HG03159 (cell line): Measurements from ENCODE around the gene PCSK1.
"Not testable (repeated sequence)": the region's sequence is repeated elsewhere in the genome, so short reads cannot be mapped to it uniquely, and the experiment has no call there.

Experiments
- ATAC-seq: cut with Tn5 transposase; IDR thresholded peaks from one replicate; pipeline ENCODE4 v1.9.1; 2021; ENCODE audit warnings: mild to moderate bottlenecking, moderate library complexity; ENCODE audit not compliant: unreplicated experiment

PCSK1 gene

GRCh38 chr5:96427824-96428223, 5.2 kb downstream of the PCSK1 start:
- ATAC-seq, result no peak

DNA sequence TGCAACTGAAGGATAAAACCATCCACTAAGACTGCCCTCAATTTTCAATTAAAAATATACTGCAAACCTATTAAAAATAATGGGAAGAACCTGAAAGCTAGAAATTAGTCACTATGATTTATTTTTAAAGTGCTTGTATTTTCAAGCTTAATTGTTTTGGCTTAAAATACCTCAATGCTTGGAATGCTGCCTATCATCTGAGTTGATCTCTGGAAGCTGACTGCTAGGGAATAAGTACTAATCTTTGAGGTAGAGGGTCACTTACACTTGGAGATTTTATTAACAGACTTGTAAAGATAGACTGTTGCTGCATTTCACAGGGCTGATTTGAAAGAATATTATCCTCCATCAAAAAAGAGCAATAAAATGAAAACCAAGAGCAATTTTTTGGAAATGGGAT, 6.2 kb downstream of the PCSK1 start:
- no peak for ATAC-seq

GRCh38 chr5:96425443-96425842, 7.6 kb downstream of the PCSK1 start:
- no peak for ATAC-seq

GRCh38 chr5:96415897-96416296, 17.2 kb downstream of the PCSK1 start:
- no peak for ATAC-seq

DNA sequence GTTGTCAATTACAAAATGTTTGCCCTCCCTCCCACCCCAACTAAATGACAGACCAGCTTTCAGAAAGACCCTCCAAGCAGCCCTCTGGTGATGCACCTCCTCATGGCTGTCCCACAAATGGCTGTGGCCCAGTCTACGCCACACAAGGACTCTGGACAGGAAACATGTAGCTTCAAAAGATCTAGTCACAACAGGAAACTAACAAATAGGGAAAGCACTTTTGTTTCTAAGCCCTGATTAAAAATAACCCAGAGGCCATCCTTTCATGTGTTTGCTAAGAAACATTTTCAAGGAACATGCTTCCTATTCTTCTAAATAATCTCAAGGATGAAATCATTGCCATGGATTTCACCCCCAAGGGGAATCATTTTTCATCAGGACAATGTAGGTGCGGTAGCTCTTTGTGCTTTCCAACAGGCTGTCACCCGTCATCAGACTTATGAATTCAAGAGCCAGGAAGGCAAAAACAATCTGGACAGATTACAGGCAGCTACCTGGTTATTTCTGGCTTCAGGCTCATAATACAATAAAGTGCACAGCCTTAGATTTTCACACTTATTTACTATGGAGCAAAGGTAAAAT, 20.1 kb downstream of the PCSK1 start:
- no peak for ATAC-seq

DNA sequence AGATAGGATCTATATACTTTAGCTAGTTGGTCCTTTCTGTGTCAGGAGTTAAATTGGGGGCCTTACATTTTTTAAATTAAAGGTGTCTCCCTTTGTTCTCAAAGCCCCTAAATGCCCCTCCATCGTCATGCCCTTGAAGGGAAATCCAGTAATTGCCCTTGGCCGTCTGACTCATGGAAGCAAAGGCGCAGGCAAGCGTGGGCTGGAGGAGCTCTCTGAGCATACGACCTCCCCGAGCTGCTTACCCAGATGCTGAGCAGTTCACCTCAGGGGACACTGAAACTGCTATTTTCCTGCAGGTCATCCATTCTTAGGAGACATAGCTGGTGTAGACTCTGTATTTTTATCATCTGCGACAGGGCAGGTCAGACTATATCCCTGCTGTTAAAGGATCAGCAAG, 23.0 kb downstream of the PCSK1 start:
- ATAC-seq, result no peak

DNA sequence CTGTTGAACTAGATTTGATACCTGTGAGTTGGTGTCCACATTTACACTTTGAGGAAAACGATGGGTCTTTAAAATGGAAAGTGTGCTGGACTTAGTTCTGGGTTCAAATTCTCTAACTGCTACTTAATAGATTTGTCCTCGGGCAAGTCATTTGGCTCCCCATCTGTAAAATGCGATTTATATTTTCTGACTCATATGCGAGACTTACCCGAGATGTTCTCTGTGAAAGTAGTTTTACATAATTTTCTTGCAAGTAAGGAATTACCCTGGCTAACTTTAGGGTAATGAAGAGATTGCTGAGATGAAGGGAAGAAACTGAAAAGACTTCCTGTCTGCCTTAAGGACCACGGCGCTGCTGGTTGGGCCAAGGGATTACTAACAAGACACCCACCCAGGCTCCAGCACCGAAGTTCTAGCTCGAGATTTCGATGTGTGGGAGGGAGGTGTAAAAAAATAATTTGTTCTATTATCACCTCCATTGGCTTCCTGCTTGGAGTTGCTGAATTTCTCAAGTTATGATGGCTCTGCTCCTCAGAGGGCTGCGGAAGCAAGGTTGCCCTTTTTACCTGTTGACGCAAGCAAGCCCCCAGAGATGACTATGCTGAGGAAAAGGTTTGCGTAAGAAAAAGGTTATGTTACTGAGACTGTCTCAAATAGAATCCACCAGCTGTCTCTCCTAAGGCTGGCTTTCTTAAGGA, 24.1 kb downstream of the PCSK1 start:
- no peak for ATAC-seq

DNA sequence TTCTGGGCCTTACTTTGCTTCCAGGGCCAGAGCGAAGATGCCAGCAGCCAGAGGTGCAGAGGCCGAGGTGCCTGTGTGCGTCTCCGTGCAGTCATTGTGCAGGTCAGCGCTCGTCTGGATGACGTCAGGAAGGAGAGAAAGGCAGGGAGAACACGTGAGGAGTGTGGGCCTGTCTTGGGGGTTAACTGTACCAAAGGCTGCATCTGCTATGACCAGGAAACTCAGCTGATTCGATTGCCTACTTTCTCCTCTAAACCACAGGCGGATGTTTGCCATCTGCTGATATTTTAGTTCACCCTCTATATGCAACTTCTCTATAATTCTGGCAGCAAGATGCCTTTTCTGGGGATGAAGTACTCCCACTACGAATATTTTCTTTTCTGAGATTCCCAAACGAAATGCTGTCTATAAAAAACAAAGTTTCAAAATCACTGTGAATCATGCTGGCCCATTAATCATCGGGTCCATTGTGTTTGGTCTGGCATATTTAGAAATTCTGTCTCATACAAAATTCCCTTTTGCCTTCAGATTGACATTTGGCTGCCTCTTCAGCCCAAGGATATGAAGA, 24.8 kb downstream of the PCSK1 start:
- ATAC-seq, result no peak

DNA sequence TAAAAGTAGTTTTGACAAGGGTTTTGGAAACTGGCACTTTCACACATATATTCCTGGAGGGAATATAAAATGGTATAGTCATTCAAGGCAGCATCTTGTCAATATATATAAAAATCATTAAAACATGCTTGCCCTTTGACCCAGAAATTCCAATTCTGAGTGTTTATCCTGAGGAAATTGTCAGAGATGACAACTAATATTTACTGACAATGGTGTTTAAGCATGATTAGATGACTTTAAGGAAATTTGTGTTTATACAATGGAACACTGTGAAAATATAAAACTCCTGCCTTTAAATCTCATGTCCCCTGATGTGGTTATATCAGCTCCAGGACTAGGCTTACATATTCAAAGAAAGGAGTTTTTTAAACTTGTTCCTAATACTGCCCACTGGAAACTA, 25.6 kb downstream of the PCSK1 start:
- no peak for ATAC-seq

- ATAC-seq, result no peak
Observed at GRCh38 chr5:96404191-96404867, 28.7 kb downstream of the PCSK1 start.

GRCh38 chr5:96402500-96402899, 30.5 kb downstream of the PCSK1 start:
- ATAC-seq, result no peak

GRCh38 chr5:96396878-96397277, 36.2 kb downstream of the PCSK1 start:
- no peak for ATAC-seq

- ATAC-seq, result not testable (repeated sequence)
Observed at GRCh38 chr5:96395295-96395694, 37.8 kb downstream of the PCSK1 start.

DNA sequence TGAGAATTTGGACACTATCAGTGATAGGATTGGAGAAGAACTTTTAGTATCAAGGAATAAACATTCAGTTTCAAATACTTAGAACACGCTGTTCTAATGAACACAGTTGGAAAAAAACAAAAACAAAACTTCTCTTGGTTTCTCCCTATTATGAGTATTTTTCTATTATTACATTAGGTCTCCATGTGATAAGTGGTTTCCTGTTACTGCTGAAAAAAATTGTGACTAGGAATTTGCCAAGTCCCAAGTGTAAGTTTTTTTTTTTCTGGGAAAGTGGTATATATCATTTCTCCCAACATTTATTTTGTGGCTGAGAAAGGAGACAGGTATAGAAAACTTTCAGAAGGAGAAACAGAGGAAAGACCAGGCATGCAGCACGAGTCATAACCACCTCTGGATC, 41.1 kb downstream of the PCSK1 start:
- ATAC-seq, result no peak

- ATAC-seq, result no peak
Observed at GRCh38 chr5:96388176-96388575, 44.9 kb downstream of the PCSK1 start.

DNA sequence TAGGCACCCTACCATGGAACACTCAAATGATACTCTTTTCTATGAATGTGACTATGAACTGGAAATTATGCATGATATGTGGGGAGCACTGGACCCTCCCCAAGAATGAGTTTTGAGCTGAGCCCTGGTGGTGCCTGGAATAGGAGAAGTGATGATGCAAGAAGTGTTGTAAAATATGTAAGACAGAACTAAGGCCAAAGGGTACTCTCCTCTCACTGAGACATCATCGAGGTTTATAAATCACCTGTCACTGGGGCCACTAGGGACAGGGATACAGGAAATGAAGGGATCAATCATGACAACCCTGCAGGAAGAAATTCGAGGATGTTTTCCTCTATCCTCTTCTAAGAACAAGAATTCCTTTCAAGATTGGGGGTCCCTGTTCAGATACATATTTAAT, 45.4 kb downstream of the PCSK1 start:
- no peak for ATAC-seq

DNA sequence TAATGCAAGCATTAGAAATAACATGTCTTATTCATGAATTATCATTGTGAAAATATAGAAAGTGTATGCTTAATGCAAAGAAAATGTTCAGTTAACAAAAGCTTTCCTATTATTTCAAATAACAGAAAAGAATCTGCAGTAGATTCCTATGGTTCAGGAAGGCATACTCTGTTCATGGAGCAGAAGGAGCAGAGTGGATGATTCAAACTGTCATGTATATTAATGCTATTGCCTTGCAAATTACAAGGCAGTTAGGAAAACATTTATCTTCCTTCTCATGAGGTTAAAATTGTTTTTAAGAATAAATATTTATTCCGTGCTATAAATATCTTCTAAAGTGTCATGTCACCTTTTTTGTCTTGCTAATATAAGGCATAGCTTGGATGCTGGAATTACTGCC, 47.5 kb downstream of the PCSK1 start:
- no peak for ATAC-seq

DNA sequence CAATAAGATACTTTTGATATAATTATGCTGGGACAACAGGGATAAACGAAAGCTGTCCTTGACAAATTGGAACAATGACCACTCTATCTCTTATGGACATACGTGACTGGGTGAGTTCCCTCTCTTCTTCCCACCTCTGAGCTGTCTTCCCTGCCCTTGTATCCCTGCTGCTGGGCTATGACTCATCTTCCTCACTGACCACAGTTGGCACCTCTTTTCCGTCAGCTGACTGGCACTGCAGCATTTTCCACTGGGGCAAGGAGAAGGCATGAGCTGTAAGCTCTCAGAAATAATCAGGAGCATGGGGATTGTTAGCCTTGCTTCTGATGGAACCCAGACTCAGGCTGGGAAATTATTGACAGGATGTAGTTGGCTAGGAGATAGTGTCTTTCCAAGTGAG, 48.7 kb downstream of the PCSK1 start:
- no peak for ATAC-seq

GRCh38 chr5:96381526-96381925, 51.5 kb downstream of the PCSK1 start:
- no peak for ATAC-seq

DNA sequence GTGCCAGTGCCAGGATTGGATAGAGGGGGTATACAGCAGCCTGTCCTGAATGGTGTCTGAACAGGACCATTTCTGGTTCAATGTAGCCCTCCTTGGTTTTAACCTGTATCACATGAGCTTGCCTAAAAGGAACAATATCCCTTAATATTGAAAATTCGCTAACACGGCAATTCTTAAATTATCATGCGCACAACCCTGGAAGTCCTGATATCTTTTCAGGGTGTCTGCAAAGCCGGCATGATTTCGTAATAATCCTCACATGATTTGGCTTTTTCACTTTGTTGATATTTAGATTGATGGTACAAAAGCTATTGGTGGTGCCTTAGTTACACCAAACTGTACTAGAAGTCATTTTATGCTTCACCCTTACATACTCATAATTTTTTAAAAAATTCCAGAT, 53.2 kb downstream of the PCSK1 start:
- ATAC-seq, result no peak

DNA sequence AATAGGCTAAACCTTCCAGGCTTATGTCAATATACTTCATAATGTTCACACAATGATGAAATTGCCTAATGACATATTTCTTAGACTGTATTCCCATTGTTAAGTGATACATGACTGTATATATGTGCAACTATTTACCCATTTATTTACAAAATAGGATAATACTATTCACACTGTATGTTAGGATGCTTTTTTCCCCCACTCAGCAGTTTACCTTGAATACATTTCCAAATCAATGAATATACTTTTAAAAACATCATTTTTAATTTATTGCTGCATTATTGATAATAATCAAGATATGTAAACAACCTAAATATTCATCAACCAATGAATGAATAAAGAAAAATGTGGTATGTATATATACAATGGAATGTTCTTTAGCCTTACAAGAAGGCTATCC, 55.5 kb downstream of the PCSK1 start:
- ATAC-seq, result no peak

DNA sequence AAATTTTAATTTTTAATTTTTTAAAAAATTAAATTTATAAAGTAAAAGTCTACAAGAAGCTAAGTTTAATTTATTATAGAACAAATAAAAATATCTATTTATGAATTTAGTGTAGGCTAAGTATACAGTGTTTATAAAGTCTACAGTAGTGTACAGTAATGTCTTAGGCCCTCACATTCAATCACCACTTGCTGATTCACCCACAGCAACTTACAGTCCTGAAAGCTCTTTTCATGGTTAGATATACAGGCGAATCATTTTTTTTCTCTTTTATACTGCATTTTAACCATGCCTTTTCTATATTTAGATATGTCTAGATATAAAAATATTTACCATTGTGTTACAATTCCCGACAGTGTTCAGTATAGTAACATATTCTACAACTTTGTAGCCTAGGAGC, 55.9 kb downstream of the PCSK1 start:
- no peak for ATAC-seq
